GM12891 (cell line): ENCODE data around the gene MGMT.

Source experiments
- PAX5 ChIP-seq: IDR thresholded peaks from 2 replicates; pipeline ENCODE4 v1.6.1; 2011; ENCODE audit warnings: low read length, moderate library complexity, mild to moderate bottlenecking; ENCODE audit not compliant: insufficient read depth, severe bottlenecking
- POLR2A ChIP-seq: IDR thresholded peaks from 2 replicates; pipeline ENCODE4 v1.6.1; 2011; ENCODE audit warnings: low read depth, low read length, control low read depth
- POLR2AphosphoS5 ChIP-seq: IDR thresholded peaks from 2 replicates; pipeline ENCODE4 v1.6.1; 2011; ENCODE audit warnings: low read depth, low read length, control low read depth
- TAF1 ChIP-seq: IDR thresholded peaks from 2 replicates; pipeline ENCODE4 v1.6.1; 2011; ENCODE audit warnings: low read depth, low read length, control low read depth

DNA sequence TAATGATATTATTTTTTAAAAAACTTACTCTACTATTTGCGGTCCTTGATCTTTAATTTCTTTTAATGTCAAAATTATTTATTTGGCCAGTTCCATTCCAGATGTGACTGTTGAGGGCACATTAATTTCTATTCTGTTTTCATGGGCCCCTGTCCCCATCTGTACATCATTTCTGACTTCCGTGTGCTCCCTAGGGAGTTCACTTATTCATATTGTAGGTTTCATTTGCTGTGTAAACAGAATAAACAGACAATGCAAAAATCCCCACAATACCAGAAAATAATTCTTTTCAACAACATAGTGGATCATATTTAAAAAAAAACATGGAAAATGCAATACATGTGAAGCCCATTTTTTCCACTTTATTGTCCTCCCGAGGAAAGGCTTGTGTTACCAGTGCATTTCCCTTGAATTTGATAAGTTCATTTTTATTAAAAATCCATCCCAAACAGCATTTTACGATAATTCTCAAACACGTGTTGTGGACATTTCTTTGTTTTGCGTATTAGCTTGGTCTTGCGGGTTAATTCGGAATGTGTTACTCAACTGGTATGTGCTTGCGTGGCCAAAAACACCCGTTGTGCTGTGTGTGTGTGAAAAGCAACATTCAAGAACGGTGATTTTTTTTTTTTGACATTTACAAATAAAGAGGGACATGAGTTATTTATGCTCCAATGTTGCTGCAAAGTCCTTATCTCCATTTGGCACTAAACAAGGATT lies 138.4 kb downstream of the MGMT start:
- TF ChIP-seq POLR2A: no peak
- no peak for TF ChIP-seq TAF1
- no peak for TF ChIP-seq POLR2AphosphoS5
- no peak for TF ChIP-seq PAX5
